GM19468 (cell line): ENCODE data around the gene KCNE5.
"Not testable (repeated sequence)": the region's sequence is repeated elsewhere in the genome, so short reads cannot be mapped to it uniquely, and the experiment has no call there.

Experiments
- ATAC-seq: cut with Tn5 transposase; IDR thresholded peaks from one replicate; pipeline ENCODE4 v1.9.1; 2021; ENCODE audit warnings: mild to moderate bottlenecking, moderate library complexity, moderate number of reproducible peaks; ENCODE audit not compliant: unreplicated experiment; ENCODE audit errors: extremely low read depth

Gene KCNE5

DNA sequence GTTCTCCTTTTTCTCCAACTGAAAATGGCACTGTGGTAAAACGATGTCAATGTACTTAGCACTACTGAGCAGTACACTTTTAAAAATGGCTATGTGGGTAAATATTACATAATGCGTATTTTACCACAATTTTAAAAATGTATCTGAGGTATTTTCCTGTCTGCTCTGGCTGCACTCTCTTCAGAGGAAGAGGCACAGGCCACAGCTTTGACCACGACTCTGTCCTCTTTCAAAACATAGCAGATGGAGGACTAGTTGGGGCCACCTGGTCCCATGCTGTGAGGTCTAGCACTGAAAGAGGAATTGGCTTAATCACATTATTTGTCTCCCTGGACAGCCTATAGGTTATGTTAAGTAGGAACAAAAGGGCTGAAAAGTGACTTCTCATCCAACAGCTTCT lies 5.2 kb downstream of the KCNE5 start:
- ATAC-seq, result no peak

DNA sequence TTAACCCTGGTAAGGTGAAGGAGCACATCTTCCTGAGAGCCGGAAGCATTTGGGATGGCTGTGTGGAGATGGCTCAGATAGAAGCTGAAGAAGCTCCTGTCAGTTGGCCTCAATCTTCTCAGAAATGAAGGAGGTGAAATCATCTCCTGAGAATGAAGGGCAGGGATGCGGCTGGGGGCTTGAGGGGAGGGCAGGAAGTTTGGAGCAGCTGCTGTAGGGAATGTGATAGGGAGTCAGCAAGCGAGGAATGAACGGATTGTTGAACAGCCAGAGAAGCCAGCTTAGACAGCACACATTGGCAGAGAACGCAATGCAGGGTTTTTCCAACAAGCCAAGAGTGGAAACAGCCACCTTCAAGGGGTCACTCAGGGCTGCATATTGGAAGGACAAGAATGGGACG lies 10.0 kb downstream of the KCNE5 start:
- ATAC-seq, result no peak

DNA sequence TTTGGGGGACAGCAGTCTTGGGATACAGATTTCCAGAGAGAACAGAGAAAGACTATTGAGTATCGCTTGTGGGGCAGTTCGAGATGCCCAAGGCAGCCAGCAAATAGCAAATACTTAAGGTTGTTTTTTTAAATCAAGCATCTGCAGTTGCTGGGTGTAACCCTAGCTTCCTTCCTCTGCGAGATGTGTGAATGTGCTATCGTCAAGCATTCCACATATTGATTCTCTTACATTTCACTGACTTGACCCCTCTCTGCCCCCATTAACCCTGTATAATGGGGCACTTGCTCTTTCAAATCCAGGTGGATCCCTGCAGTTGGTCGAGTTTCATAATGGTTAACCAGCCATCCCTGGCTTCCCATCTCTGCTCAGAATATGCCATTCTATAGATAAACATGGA lies 23.5 kb downstream of the KCNE5 start:
- no peak for ATAC-seq

DNA sequence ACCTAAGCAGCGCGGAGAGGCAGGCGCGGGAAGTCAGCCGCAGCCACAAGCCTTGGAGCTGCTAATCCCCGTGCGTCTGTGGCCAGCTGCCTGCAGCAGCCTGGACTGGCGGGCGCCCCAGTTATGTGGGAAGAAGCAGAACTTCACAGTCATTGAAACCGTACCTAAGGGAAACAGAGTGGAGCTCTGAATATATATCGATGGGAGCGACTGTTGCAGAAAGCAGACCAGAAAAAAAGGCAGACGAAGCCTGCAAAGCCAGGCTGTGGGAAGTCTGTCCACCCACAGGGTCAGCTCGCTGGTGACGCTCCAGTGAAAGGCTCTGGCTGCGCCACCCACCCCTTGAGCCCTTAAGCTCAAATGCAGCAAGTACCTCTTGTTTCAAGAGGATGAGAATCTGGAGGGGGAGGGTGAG lies 24.7 kb downstream of the KCNE5 start:
- ATAC-seq, result no peak

DNA sequence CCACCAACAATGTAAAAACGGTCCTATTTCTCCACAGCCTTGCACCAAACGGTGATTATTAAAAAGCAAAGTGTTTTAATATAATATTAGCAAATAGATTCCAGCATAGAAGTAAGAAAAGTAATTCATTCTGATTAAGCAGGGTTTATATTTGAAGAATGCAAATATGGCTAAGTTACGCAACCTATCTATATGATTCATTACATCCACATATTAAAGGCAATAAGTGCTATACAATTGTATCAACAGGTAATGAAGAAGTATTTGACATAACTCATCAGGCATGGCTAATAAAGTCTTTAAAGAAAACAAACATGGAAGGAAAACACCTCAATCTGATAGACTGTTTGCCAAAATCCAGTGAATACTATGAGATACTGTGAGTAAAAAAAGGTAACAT lies 29.0 kb downstream of the KCNE5 start:
- ATAC-seq, result no peak

DNA sequence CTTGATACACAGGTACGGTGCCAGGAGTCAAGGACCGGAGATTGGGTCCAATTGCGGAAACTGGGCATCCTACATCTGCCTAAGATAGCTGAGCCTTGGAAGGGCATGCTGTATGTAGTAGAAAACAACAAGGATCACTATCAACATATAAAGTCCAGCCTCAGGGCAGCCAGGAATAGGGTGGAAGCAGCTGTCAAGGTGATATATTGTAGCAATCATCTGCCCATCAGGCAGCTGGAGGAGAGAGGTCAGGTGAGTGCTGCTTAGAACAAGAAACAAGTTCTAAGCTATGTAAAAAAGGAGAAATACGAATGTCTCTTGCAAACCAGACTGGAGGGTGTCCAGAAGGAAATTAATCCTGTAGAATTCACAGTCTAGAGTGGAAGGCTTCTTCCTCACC lies 34.8 kb downstream of the KCNE5 start:
- ATAC-seq, result no peak

DNA sequence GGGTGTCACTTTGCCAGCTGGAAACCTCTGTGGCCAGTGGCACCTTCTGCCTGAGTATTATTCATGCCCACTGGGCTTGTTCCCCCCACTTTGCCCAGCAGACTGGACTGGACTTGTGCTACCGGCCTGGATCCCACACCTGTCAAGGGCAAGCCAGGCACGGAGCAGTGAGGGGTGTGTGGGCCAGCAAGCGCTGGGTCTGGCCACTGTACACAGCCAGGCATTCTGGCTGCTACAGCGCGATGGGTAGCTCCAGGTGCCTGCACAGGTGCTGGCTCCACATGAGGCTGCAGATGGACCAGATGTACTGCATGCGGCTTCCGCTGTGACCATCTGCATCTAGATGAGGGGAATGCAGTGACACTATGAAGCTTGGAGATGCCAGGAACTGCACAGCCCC lies 39.5 kb downstream of the KCNE5 start:
- no peak for ATAC-seq

DNA sequence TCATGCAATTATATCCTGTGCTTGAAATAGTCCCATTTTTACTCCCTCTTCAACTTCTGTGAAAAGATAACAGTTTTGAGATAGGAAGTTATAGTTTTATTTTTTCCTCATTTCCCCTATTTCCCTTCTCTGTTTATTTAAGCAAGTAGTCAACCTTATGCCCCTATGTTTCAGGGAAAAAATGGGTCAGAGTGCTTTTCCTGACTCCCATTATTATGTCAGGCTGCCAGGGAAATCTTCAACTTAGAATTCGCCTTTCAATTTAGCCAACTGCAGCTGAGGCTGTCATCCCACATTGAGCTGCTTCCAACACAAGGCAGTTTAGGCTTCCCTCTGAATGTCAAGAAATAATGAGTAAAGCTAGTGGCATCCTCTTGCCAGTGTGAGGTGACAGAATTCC lies 46.1 kb downstream of the KCNE5 start:
- no peak for ATAC-seq

DNA sequence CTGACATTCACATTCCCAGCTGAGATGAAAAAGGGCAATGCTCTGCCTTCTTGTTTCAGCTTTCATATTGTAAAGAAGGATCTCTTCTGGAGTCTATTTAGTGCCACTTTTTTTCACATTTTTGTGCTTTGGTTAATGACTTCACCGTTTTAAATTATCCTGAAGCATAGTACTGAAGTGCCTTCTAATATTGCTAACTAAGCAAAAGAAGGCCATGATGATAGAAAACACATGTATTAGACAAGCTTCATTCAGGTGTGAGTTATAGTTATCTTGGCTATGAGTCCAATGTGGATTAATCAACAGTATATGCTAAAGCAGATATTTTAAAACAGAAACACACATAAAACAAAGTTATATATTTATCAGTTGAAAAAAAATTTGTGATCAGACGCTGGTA lies 47.9 kb downstream of the KCNE5 start:
- ATAC-seq, result no peak

DNA sequence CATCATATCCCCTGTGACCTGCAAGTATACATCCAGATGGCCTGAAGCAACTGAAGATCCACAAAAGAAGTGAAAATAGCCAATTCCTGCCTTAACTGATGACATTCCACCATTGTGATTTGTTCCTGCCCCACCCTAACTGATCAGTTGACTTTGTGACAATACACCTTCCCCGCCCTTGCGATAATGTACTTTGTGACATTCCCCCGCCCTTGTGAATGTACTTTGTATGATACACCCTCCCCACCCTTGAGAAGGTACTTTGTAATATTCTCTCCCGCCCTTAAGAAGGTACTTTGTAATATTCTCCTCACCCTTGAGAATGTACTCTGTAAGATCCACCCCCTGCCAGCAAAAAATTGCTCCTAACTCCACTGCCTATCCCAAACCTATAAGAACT lies 48.9 kb downstream of the KCNE5 start:
- ATAC-seq, result not testable (repeated sequence)
